HCT116 (cell line): ENCODE results near the gene C16orf90. TPM values are rescaled to one million over a fixed set of nuclear protein-coding genes. Genes with fewer than 3 reads are reported as not detected.

Experiments
- ATAC-seq: fragments of 200-7000 bp; cut with Tn5 transposase; 2 replicates; pipeline ENCODE4 v1.9.1; 2020; ENCODE audit warnings: mild to moderate bottlenecking, moderate library complexity
- BruUV-seq: library from RNA; stranded (reverse); fragments of 400-500 nt; replicated peaks from 2 replicates; lab custom pipeline; 2021; lab: Mats Ljungman, UMichigan
- CTCF ChIA-PET: fragments of 300-600 bp; sonication (Branson Sonifier 250); formaldehyde crosslinking; loops from one replicate; lab custom pipeline; 2021; ENCODE audit warnings: antibody characterized with exemption; lab: Charles Lee
- POLR2A ChIA-PET: fragments of 300-600, 350-600 bp; sonication (Branson Sonifier 250); formaldehyde crosslinking; loops from one replicate; lab custom pipeline; 2021; ENCODE audit warnings: antibody characterized with exemption; lab: Charles Lee
- RAD21 ChIA-PET, 2 experiments: fragments of 300-600 bp; sonication (Branson Sonifier 250); formaldehyde crosslinking; loops; one replicate each; lab custom pipeline; 2023; ENCODE audit warnings: low total read pairs in 2 of 2; ENCODE audit not compliant: uncharacterized antibody in 2 of 2, unreplicated experiment in 2 of 2, low non-redundant PET in 1 of 2; lab: Charles Lee
- DNase-seq: peaks from one replicate; pipeline ENCODE4 v3.0.0-alpha.2; 2010; ENCODE audit warnings: low read depth, low spot score
- H2AFZ ChIP-seq: fragments of 200-600 bp; shearing (Covaris generic), sonication (generic); 2 replicates; pipeline ENCODE4 v1.6.1; 2017; ENCODE audit warnings: low read depth, mixed run types, mixed read lengths, antibody characterized with exemption, low read length; ENCODE audit not compliant: poor library complexity, severe bottlenecking
- H3K27ac ChIP-seq: 2 replicates; pipeline ENCODE4 v1.5.1; 2012; ENCODE audit warnings: low read depth, low read length
- H3K27me3 ChIP-seq: fragments of 200-600 bp; sonication (generic); 2 replicates; pipeline ENCODE4 v1.6.1; 2016; ENCODE audit warnings: mixed run types, low read length, mixed read lengths; ENCODE audit not compliant: insufficient read depth
- H3K36me3 ChIP-seq, 2 experiments: fragments of 200-500 bp in 1 of 2; fragments of 200-600 bp in 1 of 2; sonication (Bioruptor generic) in 1 of 2; sonication (generic) in 1 of 2; 2 replicates each; pipeline versions ENCODE4 v1.5.1 to v1.6.1; 2014 to 2016; ENCODE audit warnings: low read length in 2 of 2, inconsistent platforms in 1 of 2, mixed read lengths in 1 of 2, mixed run types in 1 of 2; ENCODE audit not compliant: insufficient read depth in 2 of 2, control insufficient read depth in 1 of 2
- H3K4me1 ChIP-seq, 2 experiments: fragments of 200-600 bp in 1 of 2; sonication (generic) in 1 of 2; 2 replicates each; pipeline versions ENCODE4 v1.5.1 to v1.6.1; 2012 to 2017; ENCODE audit warnings: low read length in 2 of 2, inconsistent platforms in 1 of 2, mild to moderate bottlenecking in 1 of 2, mixed read lengths in 1 of 2, mixed run types in 1 of 2, moderate library complexity in 1 of 2; ENCODE audit not compliant: insufficient read depth in 2 of 2, control insufficient read depth in 1 of 2
- H3K4me2 ChIP-seq: fragments of 200-600 bp; sonication (generic); 2 replicates; pipeline ENCODE4 v1.6.1; 2017; ENCODE audit warnings: mixed run types, low read length, mixed read lengths
- H3K4me3 ChIP-seq, 2 experiments: fragments of 200-600 bp in 1 of 2; sonication (generic) in 1 of 2; replicated peaks in 1 of 2; 2 replicates each; pipeline ENCODE4 v1.5.1; 2011 to 2016; ENCODE audit warnings: low read length in 2 of 2, control low read depth in 1 of 2, low read depth in 1 of 2, mild to moderate bottlenecking in 1 of 2, mixed read lengths in 1 of 2, mixed run types in 1 of 2
- H3K79me2 ChIP-seq: fragments of 200-600 bp; sonication (generic); 2 replicates; pipeline ENCODE4 v1.6.1; 2017; ENCODE audit warnings: mild to moderate bottlenecking, mixed run types, low read length, moderate library complexity, mixed read lengths; ENCODE audit not compliant: insufficient read depth
- H3K9ac ChIP-seq: fragments of 200-600 bp; sonication (generic); 2 replicates; pipeline ENCODE4 v1.6.1; 2016; ENCODE audit warnings: low read length, mixed read lengths
- H3K9me2 ChIP-seq: fragments of 200-600 bp; sonication (generic), shearing (Covaris generic); 2 replicates; pipeline ENCODE4 v1.6.1; 2017; ENCODE audit warnings: mixed run types, mild to moderate bottlenecking, moderate library complexity; ENCODE audit not compliant: insufficient read depth
- H3K9me3 ChIP-seq, 2 experiments: fragments of 200-500 bp in 1 of 2; fragments of 200-600 bp in 1 of 2; sonication (Bioruptor generic) in 1 of 2; sonication (generic) in 1 of 2; 2 replicates each; pipeline ENCODE4 v1.6.1; 2014 to 2017; ENCODE audit warnings: low read length in 2 of 2, mixed read lengths in 2 of 2, inconsistent platforms in 1 of 2, low read depth in 1 of 2, mild to moderate bottlenecking in 1 of 2, mixed run types in 1 of 2, moderate library complexity in 1 of 2; ENCODE audit not compliant: control insufficient read depth in 1 of 2, insufficient read depth in 1 of 2
- H4K20me1 ChIP-seq: fragments of 200-600 bp; sonication (generic), shearing (Covaris generic); 2 replicates; pipeline ENCODE4 v1.6.1; 2017; ENCODE audit warnings: mixed run types, mild to moderate bottlenecking, moderate library complexity; ENCODE audit not compliant: insufficient read depth
- CTCF ChIP-seq, 3 experiments: fragments of 200-600 bp in 1 of 3; sonication (generic) in 1 of 3; IDR thresholded peaks in 2 of 3; conservative IDR thresholded peaks in 1 of 3; 2 replicates each; pipeline ENCODE4 v1.5.1; 2012 to 2017; ENCODE audit warnings: low read depth in 2 of 3, low read length in 2 of 3, antibody characterized with exemption in 1 of 3, borderline replicate concordance in 1 of 3, control low read depth in 1 of 3, mild to moderate bottlenecking in 1 of 3, mixed read lengths in 1 of 3, mixed run types in 1 of 3, moderate library complexity in 1 of 3; ENCODE audit not compliant: insufficient read depth in 1 of 3
- EGR1 ChIP-seq: IDR thresholded peaks from 2 replicates; pipeline ENCODE4 v1.6.1; 2012; ENCODE audit warnings: low read depth
- ELF1 ChIP-seq: IDR thresholded peaks from 2 replicates; pipeline ENCODE4 v1.6.1; 2012; ENCODE audit warnings: low read depth, borderline replicate concordance
- EZH2 ChIP-seq: fragments of 200-600 bp; sonication (generic); IDR thresholded peaks from 2 replicates; pipeline ENCODE4 v1.6.1; 2017; ENCODE audit warnings: antibody characterized with exemption, mixed run types
- EZH2phosphoT487 ChIP-seq: fragments of 200-600 bp; IDR thresholded peaks from 2 replicates; pipeline ENCODE4 v1.6.1; 2018; ENCODE audit warnings: antibody characterized with exemption, borderline replicate concordance
- POLR2AphosphoS5 ChIP-seq: IDR thresholded peaks from 2 replicates; pipeline ENCODE4 v1.6.1; 2011; ENCODE audit warnings: mild to moderate bottlenecking, low read depth, low read length, moderate library complexity
- RAD21 ChIP-seq: IDR thresholded peaks from 2 replicates; pipeline ENCODE4 v1.6.1; 2012; ENCODE audit warnings: low read depth, mild to moderate bottlenecking
- SRF ChIP-seq: IDR thresholded peaks from 2 replicates; pipeline ENCODE4 v1.6.1; 2012; ENCODE audit warnings: low read depth
- ZBTB33 ChIP-seq: IDR thresholded peaks from 2 replicates; pipeline ENCODE4 v1.6.1; 2011; ENCODE audit warnings: mild to moderate bottlenecking, low read length, moderate library complexity; ENCODE audit not compliant: insufficient replicate concordance; ENCODE audit errors: extremely low read depth
- ZFX ChIP-seq: fragments of 450-650 bp; IDR thresholded peaks from 2 replicates; pipeline ENCODE4 v1.6.1; 2017
- intact Hi-C: fragments of 100-400 bp; cut with micrococcal nuclease; formaldehyde crosslinking; loops from 2 replicates; pipeline ENCODE4 v1.10.0; 2022
- total RNA-seq: library from RNA; stranded (reverse); gene quantifications from one replicate; pipeline ENCODE4 v1.2.1, GENCODE V29; 2021; ENCODE audit not compliant: unreplicated experiment

The C16orf90 gene
- total RNA-seq, 1 experiment from 2014 or later: not detected

GRCh38 chr16:3529175-3529574 is 33.9 kb upstream of the C16orf90 start:
- H3K9me2 ChIP-seq: no peaks in the 10 kb centered on the region
- H3K79me2 ChIP-seq: no peaks in the 10 kb centered on the region
- H3K27me3 ChIP-seq: no peaks in the 10 kb centered on the region
- H3K9me3 ChIP-seq: no peaks in the 10 kb centered on the region
- H3K4me3 ChIP-seq: no peak overlapping the region
- no peak overlapping the region for H2AFZ ChIP-seq
- H3K9ac ChIP-seq: no peak overlapping the region
- intact Hi-C loops: no loop called here
- no peaks in the 10 kb centered on the region for H3K4me1 ChIP-seq
- H4K20me1 ChIP-seq: no peaks in the 10 kb centered on the region
- DNase-seq (no peak), ATAC-seq (no peak)
- CTCF ChIA-PET: interaction anchor here (1.2 kb wide), 1 partner anchor 125 kb away, joined by 3 read pairs; no protein-coding TSS in a partner anchor
- peaks cover 5 to 23% of the 10 kb centered on the region in 2 experiments; a peak in 3 of 4 replicates for H3K36me3 ChIP-seq
- no TSS peak for BruUV-seq
- no peak overlapping the region for H3K27ac ChIP-seq
- RAD21 ChIA-PET: no interaction called here
- no peak overlapping the region for H3K4me2 ChIP-seq
- TF ChIP-seq ZBTB33: no peak
- TF ChIP-seq EZH2phosphoT487: no peak
- TF ChIP-seq CTCF (IDR thresholded peaks at IDR 0.05 in 2 of 3, conservative IDR thresholded peaks at IDR 0.05 in 1 of 3; ENCODE audit: borderline replicate concordance in 1 of 3, insufficient read depth in 1 of 3, low read depth in 2 of 3, low read length in 2 of 3): no peak
- no peak for TF ChIP-seq POLR2AphosphoS5
- no peak for TF ChIP-seq EZH2
- TF ChIP-seq EGR1: no peak
- TF ChIP-seq SRF: no peak
- TF ChIP-seq ZFX: no peak
- TF ChIP-seq RAD21: no peak
- no peak for TF ChIP-seq ELF1
- TF ChIP-seq, all 23 proteins: peak for 0
- POLR2A ChIA-PET: no interaction called here
